Activated naive CD4-positive, alpha-beta T cell treated with Interleukin-2 at 50 U/mL for 16 hours (primary cell): ENCODE results near the gene RPTOR.

Experiments
- DNase-seq: peaks from one replicate; pipeline ENCODE4 v3.0.0-alpha.2; 2020

RPTOR gene

DNA sequence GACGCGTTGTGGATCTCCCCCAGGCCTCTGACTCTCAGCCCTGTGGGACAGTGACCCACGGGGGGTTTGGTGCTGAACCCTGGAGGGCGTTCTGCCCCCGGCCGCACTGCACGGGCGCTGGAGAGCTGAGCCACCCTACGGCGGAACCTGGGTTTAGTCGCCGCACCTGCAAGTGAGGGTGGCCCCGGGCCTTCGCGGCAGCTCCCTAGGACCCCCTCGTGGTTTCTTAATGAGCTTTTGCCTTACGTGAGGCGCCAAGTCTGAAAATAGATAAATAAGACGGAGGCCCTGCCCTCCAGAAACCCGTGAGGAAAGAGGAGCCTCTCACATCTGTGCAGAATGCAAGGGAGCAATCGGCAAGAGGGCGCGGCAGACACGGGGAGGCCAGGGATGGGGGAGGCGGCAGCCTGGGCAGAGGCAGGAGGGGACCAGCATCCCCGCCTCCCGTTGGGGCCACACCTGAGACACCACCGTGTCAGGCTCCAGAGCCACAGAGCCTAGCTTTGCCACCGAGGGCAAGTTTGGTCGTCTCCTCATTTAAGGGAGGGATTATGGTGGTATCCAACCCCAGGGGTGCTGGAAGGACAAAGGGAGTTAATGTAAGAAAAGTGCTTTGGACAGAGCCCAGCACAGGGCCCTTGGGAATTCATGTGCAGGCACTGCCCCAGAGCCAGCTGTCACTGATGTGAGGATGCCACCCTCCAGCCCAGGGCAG, 293.8 kb downstream of the RPTOR start:
- no peak for DNase-seq

DNA sequence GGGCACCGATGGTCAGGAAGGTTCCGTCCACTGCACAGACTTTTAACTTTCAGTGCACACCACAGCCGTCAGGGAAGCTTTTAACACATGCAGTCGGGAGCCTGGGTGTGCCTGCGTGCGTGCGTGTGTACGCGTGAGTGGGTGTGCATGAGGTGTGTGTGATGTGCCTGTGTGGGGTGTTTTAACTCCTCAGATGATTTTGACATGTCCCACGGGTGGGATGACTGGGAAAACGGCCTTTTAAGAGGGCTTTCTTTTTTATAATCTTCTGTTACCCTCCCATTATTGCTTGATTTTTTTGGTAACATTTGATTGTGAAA, 294.3 kb downstream of the RPTOR start:
- DNase-seq, result no peak

DNA sequence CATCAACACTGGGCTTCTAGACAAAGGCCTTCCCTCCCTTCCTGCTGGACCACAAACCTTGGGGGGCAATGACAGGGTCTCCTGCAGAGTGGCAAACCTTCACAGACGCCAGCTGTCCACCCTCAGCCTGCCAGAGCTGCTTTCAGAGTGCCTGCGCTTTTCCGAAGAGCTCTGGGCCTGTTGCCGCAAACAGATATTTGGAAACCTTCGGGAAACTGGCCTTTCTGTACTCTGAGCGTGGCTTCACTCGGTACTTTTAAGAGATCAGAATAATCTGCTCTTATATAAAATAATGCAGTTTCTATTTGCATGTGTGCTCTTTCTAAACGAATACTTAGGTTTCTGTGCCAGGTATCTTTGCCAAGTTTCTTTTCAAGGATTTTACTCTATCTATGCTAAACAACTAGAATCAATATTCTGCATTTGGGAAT, 294.9 kb downstream of the RPTOR start:
- no peak for DNase-seq

- no peak for DNase-seq
These were observed 295.3 kb downstream of the RPTOR start for GRCh38 chr17:80839970-80840369.

GRCh38 chr17:80842456-80843013, 297.9 kb downstream of the RPTOR start:
- DNase-seq, result no peak

DNA sequence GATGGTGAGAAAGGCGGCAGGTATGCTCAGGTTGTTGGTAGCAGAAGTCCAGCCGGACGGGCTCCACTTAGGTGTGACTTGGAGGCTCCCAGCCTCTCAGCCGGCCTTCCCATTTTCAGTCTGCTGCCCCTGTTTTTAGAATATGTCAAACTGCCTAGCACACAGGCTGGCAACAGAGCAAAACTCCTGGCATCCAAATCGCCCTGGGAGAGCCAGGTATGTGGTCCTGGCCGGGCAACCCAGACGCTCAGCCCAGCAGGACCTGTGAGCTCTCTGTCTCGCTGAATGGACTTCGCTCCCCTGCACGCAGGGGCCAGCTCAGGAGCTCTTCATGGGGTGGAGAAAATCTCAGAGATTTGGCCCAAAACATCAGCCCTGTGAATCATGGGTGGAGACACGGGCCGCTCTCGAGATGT, 299.1 kb downstream of the RPTOR start:
- no peak for DNase-seq

DNA sequence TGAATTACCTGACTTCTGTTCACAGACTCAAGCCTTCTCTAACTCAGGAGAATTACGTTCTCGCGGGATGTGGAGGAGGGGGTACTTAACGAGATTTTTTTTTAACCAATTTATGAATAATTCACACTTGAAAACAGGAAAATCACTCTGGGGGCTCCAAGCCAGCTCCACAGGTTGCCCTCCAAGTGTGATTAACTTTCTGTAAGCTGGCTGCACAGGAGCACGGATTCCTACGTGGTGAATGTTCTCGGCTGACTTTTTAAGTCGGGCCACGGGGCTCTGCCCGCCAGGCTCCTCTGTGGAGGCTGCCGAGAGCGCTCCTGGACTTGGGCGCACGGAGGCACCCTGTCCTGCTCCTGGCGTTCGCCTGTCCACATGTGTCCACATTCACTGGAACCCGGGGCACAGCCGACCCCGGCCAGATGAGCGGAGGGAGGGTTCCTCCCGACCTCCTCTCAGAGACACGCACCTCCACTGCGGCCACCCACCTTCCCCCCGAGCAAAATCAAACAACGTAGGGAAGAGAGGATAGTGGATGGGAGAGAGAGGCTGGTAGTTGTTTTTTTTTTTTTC, 299.9 kb downstream of the RPTOR start:
- no peak for DNase-seq

DNA sequence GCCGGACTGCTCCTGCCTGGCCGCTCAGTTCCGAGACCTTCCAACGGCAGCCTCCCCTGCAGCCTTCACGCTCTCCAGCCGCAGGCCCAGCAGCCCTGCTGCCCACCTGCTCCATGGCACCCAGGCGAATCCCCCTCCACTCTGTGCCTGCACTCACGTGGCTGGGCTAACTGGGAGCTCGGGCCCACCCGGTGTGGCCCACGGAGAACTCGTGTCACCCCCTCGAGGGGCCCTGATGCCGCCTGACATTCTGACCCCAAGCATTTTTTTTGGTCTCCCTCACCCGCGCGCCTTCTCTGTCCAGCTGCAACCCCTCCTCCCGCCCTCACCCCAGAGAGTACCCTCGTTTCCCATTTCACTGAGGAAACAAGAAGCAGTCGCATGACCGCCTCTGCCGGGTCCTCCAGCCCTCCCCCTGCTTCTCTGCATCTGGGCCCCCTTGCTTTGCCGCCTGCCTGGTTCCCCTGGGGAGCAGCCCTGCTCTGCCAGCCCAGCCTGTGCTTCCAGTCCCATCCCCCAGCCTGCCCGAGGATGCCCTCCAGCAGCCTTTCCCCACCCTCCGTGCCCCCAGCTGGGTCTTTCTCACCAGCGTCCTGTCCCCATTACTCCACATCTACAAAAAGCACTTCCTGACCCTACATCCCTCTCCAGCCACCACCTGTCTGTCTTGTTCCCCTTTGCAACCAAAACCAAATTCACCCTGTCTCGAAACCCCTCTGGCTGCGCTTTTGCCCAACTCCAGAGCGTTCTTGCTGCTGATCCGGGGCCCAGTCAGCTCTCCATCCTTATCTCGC, 300.6 kb downstream of the RPTOR start:
- DNase-seq, result no peak

GRCh38 chr17:80845863-80846671, 301.4 kb downstream of the RPTOR start:
- DNase-seq, result no peak

DNA sequence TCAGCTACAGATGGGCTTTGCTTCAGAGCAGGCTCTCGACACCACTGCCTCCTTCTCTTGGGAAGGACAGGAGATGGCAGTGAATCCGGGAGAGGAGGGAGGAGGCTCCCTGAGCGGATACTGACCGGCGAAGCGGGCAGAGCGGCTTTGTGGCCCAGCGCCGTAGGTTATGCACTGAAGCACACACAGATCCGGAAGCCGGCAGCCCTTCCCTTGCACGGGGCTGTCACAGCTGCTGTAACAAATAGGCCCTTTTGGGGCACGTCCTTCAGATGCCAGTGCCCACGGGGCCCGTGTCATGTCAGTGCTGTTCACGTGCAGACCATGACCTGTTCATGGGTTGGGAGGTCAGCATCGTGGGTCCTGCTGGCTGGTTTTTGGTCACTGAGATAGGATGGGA, 302.3 kb downstream of the RPTOR start:
- DNase-seq, result no peak

DNA sequence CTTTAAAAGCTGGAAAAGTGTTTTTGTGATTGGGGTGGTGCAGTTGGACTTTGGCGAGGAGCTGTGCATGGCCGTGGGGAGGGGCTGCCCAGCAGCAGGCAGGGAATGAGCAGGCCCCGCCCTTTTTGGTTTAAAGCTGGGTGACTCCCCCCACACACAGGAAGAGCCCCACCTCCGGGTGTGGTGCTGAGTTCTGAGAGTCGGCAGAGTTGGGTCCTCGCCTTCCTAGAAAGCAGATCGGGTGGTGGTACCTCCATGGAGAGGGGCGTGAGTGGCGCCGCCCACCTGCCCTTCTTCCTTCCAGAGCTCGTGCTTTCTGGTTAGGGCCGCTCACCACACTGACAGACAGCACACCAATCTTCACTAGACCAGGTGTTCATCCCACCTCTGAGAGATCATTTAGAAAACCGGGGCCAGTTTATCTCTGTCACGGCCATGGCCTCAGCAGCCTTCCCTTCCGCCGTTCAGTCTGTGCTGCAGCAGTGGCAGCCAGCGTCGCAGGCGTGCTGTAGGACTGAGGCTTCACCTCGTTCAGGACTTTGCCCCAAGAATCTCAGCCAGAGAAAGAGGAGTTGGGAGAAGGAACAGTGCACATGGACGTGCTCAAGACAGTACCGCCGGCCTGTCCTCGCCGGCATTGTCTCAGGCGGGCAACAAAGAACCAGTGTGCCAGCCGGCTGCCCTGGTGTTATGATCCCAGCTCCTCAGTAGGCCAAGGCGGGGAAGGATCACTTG, 303.0 kb downstream of the RPTOR start:
- DNase-seq, result peak; percentile 72

DNA sequence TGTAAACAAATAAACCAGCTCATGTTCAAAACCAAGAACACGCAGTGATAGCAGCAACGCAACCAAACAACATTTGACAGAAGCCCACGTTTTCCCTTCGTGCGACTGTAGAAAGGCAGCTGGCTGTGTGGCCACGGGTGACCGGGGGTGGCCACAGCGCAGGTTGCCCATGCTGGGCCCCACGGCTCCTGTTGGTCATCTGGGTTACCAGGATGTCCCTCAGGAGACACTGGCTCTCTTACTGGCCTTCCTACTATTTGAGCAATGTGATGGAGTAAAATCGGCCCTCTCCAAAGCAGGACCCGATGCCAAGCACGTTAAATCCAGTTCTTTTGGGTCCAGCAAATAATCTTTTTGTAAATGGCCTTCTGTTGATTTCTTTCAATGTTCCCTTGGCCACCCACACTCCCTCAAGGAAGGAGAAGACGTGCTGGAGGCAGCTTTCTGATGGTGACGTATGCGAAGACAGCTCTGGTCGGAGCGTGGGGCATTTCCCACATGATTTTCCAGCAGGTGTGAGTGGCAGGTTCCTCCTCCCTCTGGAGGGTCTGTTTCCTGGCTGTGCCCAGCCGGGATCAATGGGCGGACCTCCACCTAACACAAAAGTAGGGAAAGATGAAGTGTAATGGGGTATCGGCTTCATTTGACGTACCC, 303.9 kb downstream of the RPTOR start:
- no peak for DNase-seq

DNA sequence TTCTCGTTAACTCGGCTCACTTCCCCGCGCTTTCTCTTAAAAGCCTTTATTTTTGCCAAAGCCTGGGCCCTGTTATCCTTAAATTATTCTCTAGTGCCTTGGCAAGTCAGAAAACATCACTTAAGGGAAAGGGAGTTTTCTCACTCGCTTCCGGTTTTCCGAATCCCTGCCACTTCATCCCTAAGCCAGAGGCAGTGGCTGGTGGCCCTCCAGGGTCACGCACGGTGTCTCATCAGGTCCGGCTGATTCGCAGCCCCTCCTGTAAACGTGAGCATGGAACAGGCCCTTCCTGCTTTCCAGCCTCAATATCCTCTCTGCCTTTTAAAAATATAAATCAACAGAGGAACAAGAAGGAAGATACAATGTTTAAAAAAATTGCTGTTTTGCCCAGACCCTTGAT, 304.5 kb downstream of the RPTOR start:
- DNase-seq, result no peak

DNA sequence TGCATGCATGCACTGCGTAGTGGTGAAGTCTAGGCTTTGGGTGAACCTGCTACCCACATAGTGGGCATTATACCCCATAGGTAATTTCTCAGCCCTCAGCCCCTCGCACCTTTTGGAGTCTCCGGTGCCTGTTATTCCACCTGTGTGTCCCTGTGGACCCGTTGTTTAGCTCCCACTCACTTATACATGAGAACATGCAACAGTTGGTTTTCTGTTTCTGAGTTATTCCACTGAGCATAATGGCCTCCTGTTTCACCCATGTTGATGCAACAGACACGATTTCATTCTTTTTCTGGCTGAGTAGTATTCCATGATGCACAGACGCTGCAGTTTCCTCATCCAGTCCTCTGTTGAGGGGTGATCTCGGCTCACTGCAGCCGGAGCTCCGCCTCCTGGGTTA, 305.5 kb downstream of the RPTOR start:
- no peak for DNase-seq

- no peak for DNase-seq
These were observed 306.2 kb downstream of the RPTOR start for GRCh38 chr17:80850817-80851216.

- no peak for DNase-seq
These were observed 306.8 kb downstream of the RPTOR start for GRCh38 chr17:80851277-80851925.

GRCh38 chr17:80852476-80853015, 307.9 kb downstream of the RPTOR start:
- no peak for DNase-seq

DNA sequence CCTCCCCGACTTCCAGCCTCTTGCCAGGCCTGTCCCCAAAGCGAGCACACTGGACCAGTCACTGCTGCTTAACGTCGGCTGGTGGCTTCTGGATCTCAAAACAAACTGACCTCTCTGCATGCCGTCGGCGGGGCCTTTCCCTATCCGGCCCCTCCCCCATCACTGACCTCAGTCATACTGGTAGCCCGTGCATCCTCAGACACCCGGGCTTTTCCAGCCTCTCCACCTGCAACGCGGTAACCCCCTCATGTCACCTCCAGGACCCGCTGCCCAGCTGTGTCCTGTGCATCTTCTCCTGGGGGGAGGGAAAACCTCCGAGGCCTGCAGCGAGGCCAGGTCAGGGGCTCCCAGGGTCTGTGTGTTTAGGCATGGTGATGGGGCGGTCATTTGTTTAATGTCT, 308.4 kb downstream of the RPTOR start:
- DNase-seq, result no peak

DNA sequence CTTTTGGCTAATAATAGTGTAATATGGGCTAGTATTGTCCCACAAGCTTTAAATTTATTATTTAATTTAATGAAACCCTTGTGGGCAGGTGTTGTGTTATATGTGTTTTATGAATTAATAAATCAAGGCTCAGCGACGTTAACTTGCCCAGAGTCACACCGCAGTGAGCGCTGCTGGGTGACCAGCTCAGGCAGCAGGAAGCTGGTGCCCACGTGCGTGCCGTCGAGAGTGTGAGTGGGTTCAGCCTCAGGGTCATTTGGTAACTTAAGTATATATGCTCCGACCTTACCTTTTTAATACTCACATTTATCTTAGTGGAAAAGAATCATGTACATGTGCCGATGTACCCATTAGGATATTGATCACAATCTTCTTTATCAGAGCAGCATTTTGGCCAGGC, 309.6 kb downstream of the RPTOR start:
- DNase-seq, result no peak

DNA sequence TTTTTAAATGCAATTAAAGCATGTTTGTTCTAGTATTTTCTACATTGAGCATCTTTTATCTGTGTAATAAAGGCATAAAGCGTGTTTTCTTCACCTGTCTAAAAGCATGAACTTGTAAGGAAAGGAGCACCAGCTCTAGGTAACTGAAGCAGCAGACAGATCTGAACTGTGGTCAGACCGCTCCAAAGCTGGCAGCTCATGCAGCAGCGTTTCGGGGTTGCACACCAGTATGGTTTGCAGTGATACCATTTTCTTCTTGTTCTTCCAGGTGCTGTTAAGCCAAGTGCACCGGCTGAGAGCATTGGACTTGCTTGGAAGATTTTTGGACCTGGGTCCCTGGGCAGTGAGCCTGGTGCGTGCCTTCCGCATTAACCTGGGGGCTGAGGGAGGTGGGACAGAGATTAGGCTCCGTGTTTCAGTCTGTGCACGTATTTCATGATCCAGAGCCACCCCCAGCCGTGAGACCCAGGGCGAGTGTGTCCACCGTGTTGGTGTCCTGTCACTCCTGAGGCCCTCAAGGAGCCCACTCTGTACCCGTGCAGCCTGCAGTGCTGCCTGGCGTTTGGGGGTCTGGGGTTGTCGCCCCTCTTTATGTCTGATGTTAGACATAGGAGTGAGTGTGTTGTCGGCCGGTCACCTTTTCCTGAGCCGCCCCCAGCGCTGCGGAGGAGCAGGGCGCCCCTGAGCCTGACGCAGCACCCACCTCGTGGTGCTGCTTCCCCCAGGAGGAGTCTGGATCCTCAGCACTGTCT, 310.7 kb downstream of the RPTOR start:
- no peak for DNase-seq
